Measurements from ENCODE around the gene PDE9A.
"Not testable (repeated sequence)": the region's sequence is repeated elsewhere in the genome, so short reads cannot be mapped to it uniquely, and the experiment has no call there.

PDE9A gene

GRCh38 chr21:42614396-42614795 is 39.0 kb upstream of the PDE9A start:
- H3K9me3 ChIP-seq (ENCODE audit: insufficient read depth, low read depth, low read length), result peaks cover 11% of the 10 kb centered on the region
- no peak overlapping the region for H4K8ac ChIP-seq (ENCODE audit: low read depth, low read length)
- no peak overlapping the region for H2BK120ac ChIP-seq (ENCODE audit: insufficient read depth, low read length, poor library complexity)
- H3K79me2 ChIP-seq (ENCODE audit: control insufficient read depth, insufficient read depth, low read length, poor library complexity), result no peaks in the 10 kb centered on the region
- no peaks in the 10 kb centered on the region for H3K27me3 ChIP-seq (ENCODE audit: insufficient read depth, low read length)
- H3K4me3 ChIP-seq (ENCODE audit: low read depth, low read length), result no peak overlapping the region
- H2AFZ ChIP-seq (ENCODE audit: insufficient read depth, low read length, poor library complexity), result no peak overlapping the region
- H3K4me2 ChIP-seq (ENCODE audit: low read length), result no peak overlapping the region
- H3K79me1 ChIP-seq (ENCODE audit: low read length), result peaks cover 3% of the 10 kb centered on the region
- no CpG with 5 or more reads among the region's 9 CpGs for WGBS (ENCODE audit: extremely low coverage, insufficient coverage, insufficient read length)
- H3K36me3 ChIP-seq (ENCODE audit: control insufficient read depth in 1 of 2, insufficient read depth in 2 of 2, low read length in 2 of 2), result no peaks in the 10 kb centered on the region
- H2AK5ac ChIP-seq (ENCODE audit: low read length), result no peak overlapping the region
- no peak overlapping the region for H3K18ac ChIP-seq (ENCODE audit: low read length)
- peaks cover 3 to 13% of the 10 kb centered on the region in 2 experiments for H3K4me1 ChIP-seq (ENCODE audit: control insufficient read depth in 1 of 2, insufficient read depth in 2 of 2, low read length in 2 of 2)
- no peak overlapping the region for H4K91ac ChIP-seq (ENCODE audit: low read depth, low read length)
- no peak overlapping the region for H3K14ac ChIP-seq (ENCODE audit: low read length)
- DNase-seq, result no peak
- no peak overlapping the region for H2BK12ac ChIP-seq (ENCODE audit: low read length)
- H2BK5ac ChIP-seq (ENCODE audit: low read depth, low read length, poor library complexity), result peak overlapping the region; percentile 2
- H3K23ac ChIP-seq (ENCODE audit: low read length), result no peak overlapping the region
- no peak overlapping the region for H4K12ac ChIP-seq (ENCODE audit: low read depth, low read length)
- H3K9ac ChIP-seq (ENCODE audit: low read length), result no peak overlapping the region
- no peak overlapping the region for H3K4ac ChIP-seq (ENCODE audit: low read depth, low read length)
- peak overlapping the region; percentile 12 for H3K27ac ChIP-seq (ENCODE audit: low read depth, low read length)

- Histone ChIP-seq H3K14ac (ENCODE audit: low read length) (no peak overlapping the region), H3K4me1 (ENCODE audit: control insufficient read depth in 1 of 2, insufficient read depth in 2 of 2, low read length in 2 of 2) (peaks cover 3 to 13% of the 10 kb centered on the region in 2 experiments), H4K8ac (ENCODE audit: low read depth, low read length) (no peak overlapping the region), H3K9ac (ENCODE audit: low read length) (no peak overlapping the region), H3K4me3 (ENCODE audit: low read depth, low read length) (peak overlapping the region; percentile 57), H3K4me2 (ENCODE audit: low read length) (peak overlapping the region; percentile 0), H2AK5ac (ENCODE audit: low read length) (no peak overlapping the region), H3K36me3 (ENCODE audit: control insufficient read depth in 1 of 2, insufficient read depth in 2 of 2, low read length in 2 of 2) (no peaks in the 10 kb centered on the region), H3K79me1 (ENCODE audit: low read length) (peaks cover 3% of the 10 kb centered on the region), H3K9me3 (ENCODE audit: insufficient read depth, low read depth, low read length) (peaks cover 7% of the 10 kb centered on the region), H2BK120ac (ENCODE audit: insufficient read depth, low read length, poor library complexity) (no peak overlapping the region), H3K4ac (ENCODE audit: low read depth, low read length) (no peak overlapping the region), H2BK12ac (ENCODE audit: low read length) (no peak overlapping the region), H2BK5ac (ENCODE audit: low read depth, low read length, poor library complexity) (no peak overlapping the region), H3K79me2 (ENCODE audit: control insufficient read depth, insufficient read depth, low read length, poor library complexity) (no peaks in the 10 kb centered on the region), H3K27me3 (ENCODE audit: insufficient read depth, low read length) (no peaks in the 10 kb centered on the region), H4K12ac (ENCODE audit: low read depth, low read length) (no peak overlapping the region), H3K23ac (ENCODE audit: low read length) (peak overlapping the region; percentile 95), H3K27ac (ENCODE audit: low read depth, low read length) (peak overlapping the region; percentile 12), H3K18ac (ENCODE audit: low read length) (no peak overlapping the region), H2AFZ (ENCODE audit: insufficient read depth, low read length, poor library complexity) (no peak overlapping the region), H4K91ac (ENCODE audit: low read depth, low read length) (peak overlapping the region; percentile 20)
- WGBS (ENCODE audit: extremely low coverage, insufficient coverage, insufficient read length), result no CpG with 5 or more reads among the region's 14 CpGs
- peak; percentile 79 to 94 for DNase-seq
Measured at GRCh38 chr21:42614811-42615351, 38.5 kb upstream of the PDE9A start.

DNA sequence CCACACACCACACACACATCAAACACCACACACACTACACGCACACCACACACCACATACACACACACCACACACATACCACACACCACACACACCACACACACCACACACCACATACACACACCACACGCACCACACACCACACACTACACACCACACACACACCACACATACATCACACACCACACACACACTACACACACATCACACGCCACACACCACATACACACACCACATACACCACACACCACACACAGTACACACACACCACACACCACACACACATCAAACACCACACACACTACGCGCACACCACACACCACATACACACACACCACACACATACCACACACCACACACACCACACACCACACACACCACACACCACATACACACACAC is 38.0 kb upstream of the PDE9A start:
- H3K79me1 ChIP-seq (ENCODE audit: low read length); H3K4me2 ChIP-seq (ENCODE audit: low read length); H3K9me3 ChIP-seq (ENCODE audit: insufficient read depth, low read depth, low read length); H3K18ac ChIP-seq (ENCODE audit: low read length); H2AK5ac ChIP-seq (ENCODE audit: low read length); DNase-seq; H2AFZ ChIP-seq (ENCODE audit: insufficient read depth, low read length, poor library complexity); H2BK5ac ChIP-seq (ENCODE audit: low read depth, low read length, poor library complexity); H3K14ac ChIP-seq (ENCODE audit: low read length); H3K9ac ChIP-seq (ENCODE audit: low read length); H3K27me3 ChIP-seq (ENCODE audit: insufficient read depth, low read length); H3K79me2 ChIP-seq (ENCODE audit: control insufficient read depth, insufficient read depth, low read length, poor library complexity); H2BK12ac ChIP-seq (ENCODE audit: low read length); H2BK120ac ChIP-seq (ENCODE audit: insufficient read depth, low read length, poor library complexity); H3K36me3 ChIP-seq (ENCODE audit: control insufficient read depth in 1 of 2, insufficient read depth in 2 of 2, low read length in 2 of 2); H3K27ac ChIP-seq (ENCODE audit: low read depth, low read length); H4K91ac ChIP-seq (ENCODE audit: low read depth, low read length); H4K12ac ChIP-seq (ENCODE audit: low read depth, low read length); H4K8ac ChIP-seq (ENCODE audit: low read depth, low read length); H3K4ac ChIP-seq (ENCODE audit: low read depth, low read length): not testable (repeated sequence)
- Histone ChIP-seq H3K4me1 (ENCODE audit: control insufficient read depth in 1 of 2, insufficient read depth in 2 of 2, low read length in 2 of 2) (peaks cover 3 to 13% of the 10 kb centered on the region in 2 experiments), H3K23ac (ENCODE audit: low read length) (peak overlapping the region; percentile 95), H3K4me3 (ENCODE audit: low read depth, low read length) (peak overlapping the region; percentile 57)
- WGBS (ENCODE audit: extremely low coverage, insufficient coverage, insufficient read length), result 100% methylated on average over 1 of the region's 5 CpGs

DNA sequence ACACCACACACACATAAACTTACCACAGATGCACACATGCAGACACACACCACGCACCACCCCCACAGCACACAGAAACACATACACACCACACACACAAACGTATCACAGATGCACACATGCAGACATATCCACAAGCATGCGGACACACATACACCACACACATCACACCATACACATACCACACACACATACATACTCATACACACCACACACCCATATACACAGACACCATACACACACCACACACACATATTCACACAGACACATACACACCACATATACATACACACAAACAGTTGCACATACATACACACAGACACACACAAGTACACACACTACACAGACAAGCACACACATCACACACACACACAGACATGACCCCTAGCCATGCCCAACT is 37.5 kb upstream of the PDE9A start:
- H4K8ac ChIP-seq (ENCODE audit: low read depth, low read length), result no peak overlapping the region
- no peak overlapping the region for H2BK5ac ChIP-seq (ENCODE audit: low read depth, low read length, poor library complexity)
- no peak overlapping the region for H3K14ac ChIP-seq (ENCODE audit: low read length)
- no peak overlapping the region for H2BK12ac ChIP-seq (ENCODE audit: low read length)
- no peak overlapping the region for H4K12ac ChIP-seq (ENCODE audit: low read depth, low read length)
- no peak overlapping the region for H2BK120ac ChIP-seq (ENCODE audit: insufficient read depth, low read length, poor library complexity)
- H3K18ac ChIP-seq (ENCODE audit: low read length), result no peak overlapping the region
- no peak overlapping the region for H4K91ac ChIP-seq (ENCODE audit: low read depth, low read length)
- DNase-seq, result no peak
- no peaks in the 10 kb centered on the region for H3K27me3 ChIP-seq (ENCODE audit: insufficient read depth, low read length)
- H3K79me2 ChIP-seq (ENCODE audit: control insufficient read depth, insufficient read depth, low read length, poor library complexity), result no peaks in the 10 kb centered on the region
- peaks cover 3% of the 10 kb centered on the region for H3K79me1 ChIP-seq (ENCODE audit: low read length)
- no peak overlapping the region for H3K9ac ChIP-seq (ENCODE audit: low read length)
- no peak overlapping the region for H2AK5ac ChIP-seq (ENCODE audit: low read length)
- peak overlapping the region; percentile 47 for H3K4me3 ChIP-seq (ENCODE audit: low read depth, low read length)
- no peak overlapping the region for H3K4ac ChIP-seq (ENCODE audit: low read depth, low read length)
- H3K36me3 ChIP-seq (ENCODE audit: control insufficient read depth in 1 of 2, insufficient read depth in 2 of 2, low read length in 2 of 2), result no peaks in the 10 kb centered on the region
- H3K23ac ChIP-seq (ENCODE audit: low read length), result peak overlapping the region; percentile 69
- no peak overlapping the region for H2AFZ ChIP-seq (ENCODE audit: insufficient read depth, low read length, poor library complexity)
- H3K27ac ChIP-seq (ENCODE audit: low read depth, low read length), result no peak overlapping the region
- peaks cover 7% of the 10 kb centered on the region for H3K9me3 ChIP-seq (ENCODE audit: insufficient read depth, low read depth, low read length)
- H3K4me1 ChIP-seq (ENCODE audit: control insufficient read depth in 1 of 2, insufficient read depth in 2 of 2, low read length in 2 of 2), result peaks cover 3 to 13% of the 10 kb centered on the region in 2 experiments
- WGBS (ENCODE audit: extremely low coverage, insufficient coverage, insufficient read length), result no CpG with 5 or more reads among the region's 3 CpGs
- no peak overlapping the region for H3K4me2 ChIP-seq (ENCODE audit: low read length)

Data from trophoblast cell (in vitro differentiated cells and primary cell).